Measurements from ENCODE around the gene BICD2.

GRCh38 chr9:92686954-92687353 is 77.7 kb downstream of the BICD2 start:
- peak in 1 of 2 donors; percentile 26 for TF ChIP-seq CTCF (conservative IDR thresholded peaks at IDR 0.05 in 1 of 2, IDR thresholded peaks at IDR 0.05 in 1 of 2; ENCODE audit: low read depth in 1 of 2, low read length in 2 of 2)
- TF ChIP-seq EZH2 (IDR thresholded peaks at IDR 0.05; ENCODE audit: low read length, missing control alignments), result no peak
